ENCODE measurements around the gene RASA4.
"Not testable (repeated sequence)": the region's sequence is repeated elsewhere in the genome, so short reads cannot be mapped to it uniquely, and the experiment has no call there.

Gene RASA4

GRCh38 chr7:102542083-102542482, 74.5 kb downstream of the RASA4 start:
- not testable (repeated sequence) for DNase-seq

GRCh38 chr7:102540604-102541003, 76.0 kb downstream of the RASA4 start:
- DNase-seq: not testable (repeated sequence)

- DNase-seq: not testable (repeated sequence)
Measured at GRCh38 chr7:102535062-102535615, 81.4 kb downstream of the RASA4 start.

- not testable (repeated sequence) for DNase-seq
Measured at GRCh38 chr7:102532127-102532526, 84.4 kb downstream of the RASA4 start.

GRCh38 chr7:102531583-102531982, 85.0 kb downstream of the RASA4 start:
- DNase-seq: not testable (repeated sequence)

GRCh38 chr7:102527822-102528793, 88.4 kb downstream of the RASA4 start:
- DNase-seq: not testable (repeated sequence)

GRCh38 chr7:102527182-102527581, 89.4 kb downstream of the RASA4 start:
- DNase-seq: not testable (repeated sequence)

GRCh38 chr7:102524803-102525202, 91.8 kb downstream of the RASA4 start:
- not testable (repeated sequence) for DNase-seq

Data from GDM1 (cell line).